Naive thymus-derived CD4-positive, alpha-beta T cell (primary cell): ENCODE data around the gene RAB40B. TPM values are rescaled to one million over a fixed set of nuclear protein-coding genes. Genes with fewer than 3 reads are reported as not detected.
"Not testable (repeated sequence)": the region's sequence is repeated elsewhere in the genome, so short reads cannot be mapped to it uniquely, and the experiment has no call there.

Source experiments
- ATAC-seq: fragments of 150-1000 bp; cut with Tn5 transposase; 2 replicates; pipeline ENCODE4 v1.10.0; 2021; ENCODE audit warnings: mild to moderate bottlenecking, moderate library complexity
- CTCF ChIA-PET: fragments of 350-600 bp; sonication (Branson Sonifier 250); formaldehyde crosslinking; loops from one replicate; lab custom pipeline; 2021; ENCODE audit warnings: antibody characterized with exemption; lab: Charles Lee
- POLR2A ChIA-PET: fragments of 350-600 bp; sonication (Branson Sonifier 250); formaldehyde crosslinking; loops from one replicate; lab custom pipeline; 2021; ENCODE audit warnings: antibody characterized with exemption, inconsistent platforms; lab: Charles Lee
- DNase-seq, 9 donors: peaks; one replicate each; pipeline versions ENCODE4 v3.0.0 to v3.0.0-alpha.2; 2020 to 2022; ENCODE audit warnings: mixed read lengths in 1 of 9
- H3K27ac ChIP-seq: one replicate; pipeline ENCODE4 v1.7.0; 2013; ENCODE audit warnings: mild to moderate bottlenecking, low read depth, low read length, moderate library complexity
- H3K27me3 ChIP-seq, 2 donors: one replicate each; pipeline ENCODE4 v1.7.0; 2013; ENCODE audit warnings: low read length in 2 of 2, mild to moderate bottlenecking in 2 of 2, moderate library complexity in 2 of 2; ENCODE audit not compliant: control insufficient read depth in 2 of 2, insufficient read depth in 2 of 2
- H3K36me3 ChIP-seq, 3 experiments: 1 replicate in 2 of 3; 2 replicates in 1 of 3; pipeline ENCODE4 v1.7.0; 2013; ENCODE audit warnings: low read length in 3 of 3, mild to moderate bottlenecking in 3 of 3, moderate library complexity in 1 of 3; ENCODE audit not compliant: insufficient read depth in 3 of 3, control insufficient read depth in 2 of 3
- H3K4me1 ChIP-seq, 2 donors: one replicate each; pipeline ENCODE4 v1.7.0; 2013; ENCODE audit warnings: low read length in 2 of 2, mild to moderate bottlenecking in 2 of 2, moderate library complexity in 1 of 2; ENCODE audit not compliant: control insufficient read depth in 2 of 2, insufficient read depth in 2 of 2
- H3K4me3 ChIP-seq: 2 replicates; pipeline ENCODE4 v1.7.0; 2013; ENCODE audit warnings: mild to moderate bottlenecking, low read length
- H3K9me3 ChIP-seq, 3 experiments: 1 replicate in 2 of 3; 2 replicates in 1 of 3; pipeline ENCODE4 v1.7.0; 2013; ENCODE audit warnings: low read length in 3 of 3; ENCODE audit not compliant: control insufficient read depth in 2 of 3
- H3K27ac Mint-ChIP-seq, 9 donors: one replicate each; pipeline ENCODE4 v1.8.0; 2020 to 2022; ENCODE audit warnings: mixed read lengths in 9 of 9, mild to moderate bottlenecking in 8 of 9, moderate library complexity in 5 of 9, inconsistent platforms in 2 of 9
- H3K27me3 Mint-ChIP-seq, 5 donors: one replicate each; pipeline ENCODE4 v1.8.0; 2021 to 2022; ENCODE audit warnings: mixed read lengths in 5 of 5, mild to moderate bottlenecking in 1 of 5
- H3K36me3 Mint-ChIP-seq, 5 donors: one replicate each; pipeline ENCODE4 v1.8.0; 2020 to 2022; ENCODE audit warnings: mixed read lengths in 5 of 5, mild to moderate bottlenecking in 3 of 5, inconsistent platforms in 1 of 5
- H3K4me1 Mint-ChIP-seq, 7 donors: one replicate each; pipeline ENCODE4 v1.8.0; 2020 to 2022; ENCODE audit warnings: mixed read lengths in 7 of 7, mild to moderate bottlenecking in 3 of 7, inconsistent platforms in 1 of 7
- H3K4me3 Mint-ChIP-seq, 10 donors: one replicate each; pipeline ENCODE4 v1.8.0; 2020 to 2022; ENCODE audit warnings: mild to moderate bottlenecking in 10 of 10, mixed read lengths in 10 of 10, moderate library complexity in 6 of 10, inconsistent platforms in 2 of 10
- H3K9me3 Mint-ChIP-seq, 11 donors: one replicate each; pipeline ENCODE4 v1.8.0; 2020 to 2022; ENCODE audit warnings: mixed read lengths in 11 of 11, mild to moderate bottlenecking in 4 of 11, inconsistent platforms in 1 of 11, moderate library complexity in 1 of 11
- intact Hi-C, 2 donors: fragments of 100-400 bp; cut with micrococcal nuclease; formaldehyde crosslinking; loops; one replicate each; pipeline ENCODE4 v1.15.1; 2023
- polyA plus RNA-seq, 2 donors: library from polyadenylated mRNA; unstranded; fragments of 300-500 nt; fragmentation: Illumina TruSeq; gene quantifications; one replicate each; pipeline ENCODE4 v1.2.3, GENCODE V29; 2021
- total RNA-seq, 6 experiments: library from RNA in 5 of 6; stranded (reverse) in 5 of 6; gene quantifications; 1 replicate in 5 of 6; 2 replicates in 1 of 6; pipeline ENCODE4 v1.2.3 and lab custom pipeline; 2021 to 2026

RAB40B gene
- total and polyA plus RNA-seq, 7 experiments from 2014 or later, result 1.3 to 6.1 (median 2.9) TPM

DNA sequence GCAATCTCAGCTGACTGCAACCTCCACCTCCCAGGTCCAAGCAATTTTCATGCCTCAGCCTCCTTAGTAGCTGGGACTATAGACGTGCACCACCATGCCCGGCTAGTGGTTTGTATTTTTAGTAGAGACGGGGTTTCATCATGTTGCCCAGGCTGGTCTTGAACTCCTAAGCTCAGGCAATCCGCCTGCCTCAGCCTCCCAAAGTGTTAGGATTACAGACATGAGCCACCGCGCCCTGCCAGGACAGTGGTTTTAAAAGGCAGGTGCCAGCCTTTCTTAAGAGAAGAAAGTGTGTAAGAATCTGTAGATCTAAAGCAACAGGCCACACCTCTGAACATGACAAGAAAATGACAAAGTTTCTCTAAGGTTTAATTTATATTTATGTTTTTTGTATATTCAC, 43.9 kb downstream of the RAB40B start:
- DNase-seq, H3K27me3 ChIP-seq, H3K36me3 ChIP-seq, H3K4me3 ChIP-seq, H3K27ac ChIP-seq, H3K27ac Mint-ChIP-seq, intact Hi-C loops, H3K27me3 Mint-ChIP-seq, ATAC-seq, H3K9me3 ChIP-seq, POLR2A ChIA-PET, H3K36me3 Mint-ChIP-seq, CTCF ChIA-PET, H3K4me1 ChIP-seq, H3K9me3 Mint-ChIP-seq, H3K4me1 Mint-ChIP-seq, H3K4me3 Mint-ChIP-seq: not testable (repeated sequence)

DNA sequence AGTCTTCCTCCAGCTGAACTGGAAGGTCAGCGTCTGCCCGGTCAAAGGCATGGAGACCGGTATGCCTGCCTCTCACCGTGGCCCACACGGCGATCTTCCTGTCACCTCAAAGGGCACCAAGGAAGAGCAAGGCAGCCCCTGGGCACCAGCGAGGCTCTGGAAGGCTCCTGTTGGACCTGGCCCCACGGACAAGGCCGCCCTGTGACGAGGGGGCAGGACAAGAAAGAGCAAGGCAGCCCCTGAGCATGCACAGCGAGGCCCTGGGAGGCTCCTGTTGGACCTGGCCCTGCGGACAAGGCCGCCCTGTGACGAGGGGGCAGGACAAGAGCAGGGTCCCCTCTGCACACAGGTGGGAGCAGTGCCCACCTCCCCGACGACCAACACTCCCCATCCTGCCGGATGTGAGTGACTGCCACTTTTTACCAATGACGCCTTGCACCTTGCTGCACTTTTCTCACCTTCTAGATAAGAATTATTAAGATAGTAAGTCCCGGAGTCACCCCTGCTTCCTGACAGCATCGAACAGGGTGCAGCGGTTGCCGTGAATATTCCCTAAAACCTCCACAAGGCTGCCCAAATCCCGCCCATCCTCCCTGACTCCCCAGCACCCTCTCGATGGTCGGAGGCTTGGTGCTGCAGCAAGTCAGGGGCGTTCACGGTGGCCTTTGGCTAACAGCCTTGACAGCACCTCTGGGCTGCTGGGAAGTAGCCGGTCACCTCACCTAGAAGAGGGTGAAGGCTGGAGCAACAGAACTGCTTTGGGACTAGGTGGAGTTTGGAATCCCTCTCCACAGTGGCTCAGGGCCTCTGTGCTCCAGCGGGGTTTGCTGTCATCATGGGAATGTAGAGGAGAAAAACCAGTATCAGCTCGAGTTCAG, 44.6 kb downstream of the RAB40B start:
- ChIA-PET CTCF (no interaction called here), POLR2A (no interaction called here)
- Histone ChIP-seq H3K4me3 (no peak overlapping the region), H3K36me3 (no peaks in the 10 kb centered on the region), H3K4me1 (peaks cover 0 to 3% of the 10 kb centered on the region in 2 donors), H3K27me3 (no peaks in the 10 kb centered on the region), H3K9me3 (no peaks in the 10 kb centered on the region), H3K27ac (no peak overlapping the region)
- Mint-ChIP-seq H3K36me3 (peaks cover 0 to 8% (median 4%) of the 10 kb centered on the region in 5 donors), H3K4me1 (peaks cover 0 to 11% (median 0%) of the 10 kb centered on the region in 7 donors), H3K4me3 (no peak overlapping the region), H3K27ac (no peak overlapping the region), H3K9me3 (peaks cover 0 to 2% (median 0%) of the 10 kb centered on the region in 11 donors), H3K27me3 (no peaks in the 10 kb centered on the region)
- intact Hi-C loops, result no loop called here
- no peak for ATAC-seq
- no peak for DNase-seq

DNA sequence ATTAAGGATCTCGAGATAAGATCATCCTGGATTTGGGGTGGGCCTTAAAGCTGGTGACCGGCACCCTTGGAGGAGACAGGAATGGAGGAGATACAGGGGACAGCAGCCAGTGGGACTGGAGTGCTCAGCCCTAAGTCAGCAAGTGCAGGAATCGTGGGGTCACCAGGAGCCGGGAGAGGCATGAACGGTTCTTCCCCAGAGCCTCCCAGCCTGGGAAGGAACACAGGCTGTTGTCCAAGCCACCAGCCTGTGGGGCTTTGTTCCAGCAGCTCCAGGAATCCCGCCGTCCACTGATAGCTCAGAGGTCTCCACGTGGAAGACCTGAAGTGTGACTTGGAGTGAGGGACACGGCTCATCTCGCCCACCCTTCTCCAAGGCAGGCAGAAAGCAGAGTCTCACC, 47.8 kb downstream of the RAB40B start:
- intact Hi-C loops, result no loop called here
- Histone ChIP-seq H3K4me3 (no peak overlapping the region), H3K27ac (no peak overlapping the region), H3K27me3 (no peaks in the 10 kb centered on the region), H3K9me3 (no peaks in the 10 kb centered on the region), H3K4me1 (peaks cover 11 to 21% of the 10 kb centered on the region in 2 donors), H3K36me3 (peaks cover 0 to 7% (median 0%) of the 10 kb centered on the region in 3 experiments)
- Mint-ChIP-seq H3K36me3 (no peaks in the 10 kb centered on the region), H3K9me3 (peaks cover 0 to 2% (median 0%) of the 10 kb centered on the region in 11 donors), H3K4me3 (no peak overlapping the region), H3K27me3 (no peaks in the 10 kb centered on the region), H3K4me1 (peaks cover 10 to 24% (median 15%) of the 10 kb centered on the region in 7 donors), H3K27ac (peak overlapping the region in 3 of 9 donors; percentile 4 to 84 (median 36))
- DNase-seq, result no peak
- ChIA-PET POLR2A (interaction anchor here (0.6 kb wide), 1 partner anchor 43 kb away, joined by 3 read pairs; no protein-coding TSS in a partner anchor), CTCF (interaction anchor here (0.7 kb wide), 1 partner anchor 974 kb away, joined by 3 read pairs; no protein-coding TSS in a partner anchor)
- no peak for ATAC-seq

GRCh38 chr17:82649501-82650261, 48.8 kb downstream of the RAB40B start:
- Mint-ChIP-seq H3K27me3 (no peaks in the 10 kb centered on the region), H3K27ac (peak overlapping the region; percentile 8 to 93 (median 84)), H3K36me3 (peaks cover 0 to 2% (median 0%) of the 10 kb centered on the region in 5 donors), H3K4me1 (peaks cover 17 to 29% (median 23%) of the 10 kb centered on the region in 7 donors), H3K9me3 (peaks cover 0 to 2% (median 0%) of the 10 kb centered on the region in 11 donors), H3K4me3 (peak overlapping the region; percentile 23 to 80 (median 45))
- intact Hi-C loops, result loop anchor here (2.0 to 10.0 kb wide), 3 partner anchors 57 to 401 kb away; no protein-coding TSS in a partner anchor
- peaks cover 11 to 22% of the 10 kb centered on the region in 2 donors for H3K4me1 ChIP-seq
- ChIA-PET CTCF (interaction anchor here (0.6 kb wide), 1 partner anchor 322 kb away, joined by 4 read pairs; no protein-coding TSS in a partner anchor), POLR2A (no interaction called here)
- H3K9me3 ChIP-seq, result no peaks in the 10 kb centered on the region
- no peak overlapping the region for H3K4me3 ChIP-seq
- DNase-seq (peak in 1 of 9 donors; percentile 18), ATAC-seq (no peak)
- H3K27ac ChIP-seq, result no peak overlapping the region
- H3K36me3 ChIP-seq, result peaks cover 0 to 7% (median 0%) of the 10 kb centered on the region in 3 experiments
- no peaks in the 10 kb centered on the region for H3K27me3 ChIP-seq

DNA sequence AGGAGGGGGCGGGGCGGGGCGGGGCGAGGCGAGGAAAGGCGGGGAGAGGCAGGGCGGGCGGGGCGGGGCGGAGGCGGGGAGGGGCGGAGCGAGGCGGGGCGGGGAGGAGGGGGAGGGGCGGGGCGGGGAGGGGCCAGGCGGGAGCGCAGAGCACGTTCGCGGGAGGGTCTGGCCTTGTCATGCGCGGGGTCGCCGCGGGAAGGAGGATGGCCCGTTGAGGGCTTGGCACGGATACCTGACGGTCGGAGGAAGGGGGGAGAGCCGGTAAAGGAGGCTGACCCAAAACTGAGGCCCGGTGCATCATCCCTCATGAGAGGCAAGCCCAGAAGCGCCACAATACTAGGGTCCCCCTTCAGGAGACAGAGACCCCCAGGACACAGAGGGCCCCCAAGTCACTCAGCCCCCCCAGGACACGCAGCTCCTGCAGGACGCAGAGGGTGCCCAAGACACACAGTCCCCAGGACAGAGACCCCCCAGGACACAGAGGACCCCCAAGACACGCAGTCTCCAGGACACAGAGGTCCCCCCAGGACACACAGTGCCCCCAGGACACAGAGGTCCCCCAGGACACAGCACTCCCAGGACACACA, 49.7 kb downstream of the RAB40B start:
- peak overlapping the region; percentile 33 for H3K4me3 ChIP-seq
- peaks cover 0 to 14% (median 0%) of the 10 kb centered on the region in 3 experiments for H3K36me3 ChIP-seq
- peaks cover 11 to 22% of the 10 kb centered on the region in 2 donors for H3K4me1 ChIP-seq
- peak in 7 of 9 donors; percentile 38 to 57 (median 48) for DNase-seq
- H3K4me1 Mint-ChIP-seq, result peaks cover 23 to 37% (median 25%) of the 10 kb centered on the region in 7 donors
- intact Hi-C loops, result loop anchor here (1.0 to 10.0 kb wide), 9 partner anchors 49 to 402 kb away; partner anchors contain the start of genes CYBC1 (in 2 of the 2), FN3KRP (in 2 of the 2), RAB40B (in 2 of the 2) and TBCD (in 2 of the 2)
- H3K9me3 Mint-ChIP-seq, result peaks cover 0 to 2% (median 0%) of the 10 kb centered on the region in 11 donors
- ATAC-seq, result no peak
- ChIA-PET POLR2A (no interaction called here), CTCF (no interaction called here)
- peak overlapping the region; percentile 41 for H3K27ac ChIP-seq
- no peaks in the 10 kb centered on the region for H3K27me3 ChIP-seq
- H3K4me3 Mint-ChIP-seq, result peak overlapping the region in 6 of 10 donors; percentile 41 to 92 (median 67)
- H3K36me3 Mint-ChIP-seq, result peaks cover 0 to 7% (median 3%) of the 10 kb centered on the region in 5 donors
- H3K9me3 ChIP-seq, result no peaks in the 10 kb centered on the region
- H3K27me3 Mint-ChIP-seq, result no peaks in the 10 kb centered on the region
- H3K27ac Mint-ChIP-seq, result peak overlapping the region in 7 of 9 donors; percentile 8 to 86 (median 79)
